H9 (cell line): ENCODE measurements around the gene PPP1R2B. TPM values are rescaled to one million over a fixed set of nuclear protein-coding genes. Genes with fewer than 3 reads are reported as not detected.

Experiments
- DNase-seq: peaks from one replicate; pipeline ENCODE4 v3.0.0-alpha.2; 2017
- H2AFZ ChIP-seq: one replicate; pipeline ENCODE4 v1.6.1; 2013; ENCODE audit warnings: mild to moderate bottlenecking, low read length, control low read depth, moderate library complexity
- H2AK5ac ChIP-seq: 2 replicates; pipeline ENCODE4 v1.6.1; 2013; ENCODE audit warnings: low read length, control low read depth, mixed read lengths; ENCODE audit not compliant: insufficient read length
- H2BK120ac ChIP-seq: one replicate; pipeline ENCODE4 v1.6.1; 2013; ENCODE audit warnings: low read depth, mild to moderate bottlenecking, low read length, control low read depth, inconsistent platforms; ENCODE audit not compliant: poor library complexity, severe bottlenecking
- H2BK12ac ChIP-seq: 2 replicates; pipeline ENCODE4 v1.6.1; 2013; ENCODE audit warnings: low read length, control low read depth, mixed read lengths, low read depth; ENCODE audit not compliant: insufficient read length
- H2BK15ac ChIP-seq: 2 replicates; pipeline ENCODE4 v1.6.1; 2013; ENCODE audit warnings: low read depth, low read length, control low read depth
- H2BK20ac ChIP-seq: one replicate; pipeline ENCODE4 v1.6.1; 2013; ENCODE audit warnings: low read depth, mild to moderate bottlenecking, low read length, control low read depth, inconsistent platforms; ENCODE audit not compliant: poor library complexity, severe bottlenecking
- H2BK5ac ChIP-seq: 2 replicates; pipeline ENCODE4 v1.6.1; 2013; ENCODE audit warnings: low read length, control low read depth, mixed read lengths; ENCODE audit not compliant: insufficient read length
- H3K14ac ChIP-seq: 2 replicates; pipeline ENCODE4 v1.6.1; 2013; ENCODE audit warnings: low read length, control low read depth; ENCODE audit not compliant: insufficient read depth
- H3K18ac ChIP-seq: 2 replicates; pipeline ENCODE4 v1.6.1; 2013; ENCODE audit warnings: low read depth, mild to moderate bottlenecking, mixed read lengths, low read length, control low read depth; ENCODE audit not compliant: insufficient read length
- H3K23ac ChIP-seq: 2 replicates; pipeline ENCODE4 v1.6.1; 2013; ENCODE audit warnings: low read length, control low read depth, mixed read lengths, low read depth; ENCODE audit not compliant: insufficient read length
- H3K23me2 ChIP-seq: 2 replicates; pipeline ENCODE4 v1.6.1; 2013; ENCODE audit warnings: low read depth, mild to moderate bottlenecking, mixed read lengths, low read length, control low read depth; ENCODE audit not compliant: insufficient read length, poor library complexity, severe bottlenecking
- H3K27ac ChIP-seq: 2 replicates; pipeline ENCODE4 v1.5.1; 2013; ENCODE audit warnings: low read length, control low read depth, mixed read lengths, low read depth; ENCODE audit not compliant: insufficient read length
- H3K27me3 ChIP-seq: 2 replicates; pipeline ENCODE4 v1.6.1; 2013; ENCODE audit warnings: low read length, control low read depth, inconsistent platforms; ENCODE audit not compliant: insufficient read depth
- H3K4ac ChIP-seq: 2 replicates; pipeline ENCODE4 v1.6.1; 2013; ENCODE audit warnings: low read depth, mild to moderate bottlenecking, control low read depth, inconsistent platforms, low read length, moderate library complexity
- H3K4me1 ChIP-seq: 2 replicates; pipeline ENCODE4 v1.6.1; 2013; ENCODE audit warnings: low read length, control low read depth, inconsistent platforms; ENCODE audit not compliant: insufficient read depth
- H3K4me2 ChIP-seq: 2 replicates; pipeline ENCODE4 v1.6.1; 2013; ENCODE audit warnings: low read length, control low read depth, mixed read lengths; ENCODE audit not compliant: insufficient read length, insufficient read depth
- H3K56ac ChIP-seq: 2 replicates; pipeline ENCODE4 v1.6.1; 2013; ENCODE audit warnings: low read depth, mild to moderate bottlenecking, mixed read lengths, low read length, control low read depth; ENCODE audit not compliant: insufficient read length
- H3K79me1 ChIP-seq: 2 replicates; pipeline ENCODE4 v1.6.1; 2013; ENCODE audit warnings: low read depth, mild to moderate bottlenecking, moderate library complexity, low read length, control low read depth, inconsistent platforms; ENCODE audit not compliant: insufficient read depth, poor library complexity, severe bottlenecking
- H3K79me2 ChIP-seq: 2 replicates; pipeline ENCODE4 v1.6.1; 2013; ENCODE audit warnings: low read length, control low read depth, inconsistent platforms; ENCODE audit not compliant: insufficient read depth
- H3K9ac ChIP-seq: 2 replicates; pipeline ENCODE4 v1.6.1; 2013; ENCODE audit warnings: low read length, control low read depth, mixed read lengths; ENCODE audit not compliant: insufficient read length; ENCODE audit errors: extremely low read depth
- H3K9me3 ChIP-seq: one replicate; pipeline ENCODE4 v1.6.1; 2013; ENCODE audit warnings: low read depth, low read length, inconsistent platforms; ENCODE audit not compliant: control insufficient read depth
- H3T11ph ChIP-seq: one replicate; pipeline ENCODE4 v1.6.1; 2013; ENCODE audit warnings: mild to moderate bottlenecking, low read length, control low read depth, inconsistent platforms
- H4K20me1 ChIP-seq: one replicate; pipeline ENCODE4 v1.6.1; 2013; ENCODE audit not compliant: control insufficient read depth, insufficient read length, insufficient read depth
- H4K5ac ChIP-seq: 2 replicates; pipeline ENCODE4 v1.6.1; 2013; ENCODE audit warnings: low read depth, mild to moderate bottlenecking, mixed read lengths, low read length, control low read depth; ENCODE audit not compliant: insufficient read length
- H4K8ac ChIP-seq: replicated peaks from 2 replicates; pipeline ENCODE4 v1.6.1; 2013; ENCODE audit warnings: low read length, control low read depth, mixed read lengths, low read depth; ENCODE audit not compliant: insufficient read length
- H4K91ac ChIP-seq: 2 replicates; pipeline ENCODE4 v1.6.1; 2013; ENCODE audit warnings: low read depth, mild to moderate bottlenecking, moderate library complexity, mixed read lengths, low read length, control low read depth; ENCODE audit not compliant: insufficient read length
- H3K27ac Mint-ChIP-seq, 3 experiments: 2 replicates in 2 of 3; 3 replicates in 1 of 3; pipeline ENCODE4 v1.8.0; 2020 to 2021; ENCODE audit warnings: mixed read lengths in 3 of 3, mild to moderate bottlenecking in 1 of 3, moderate library complexity in 1 of 3
- H3K27me3 Mint-ChIP-seq: 2 replicates; pipeline ENCODE4 v1.8.0; 2021; ENCODE audit warnings: low read depth, mild to moderate bottlenecking, moderate library complexity, mixed read lengths
- H3K36me3 Mint-ChIP-seq, 3 experiments: 2 replicates in 2 of 3; 3 replicates in 1 of 3; pipeline ENCODE4 v1.8.0; 2020 to 2021; ENCODE audit warnings: low read depth in 3 of 3, mixed read lengths in 3 of 3; ENCODE audit not compliant: insufficient read depth in 1 of 3
- H3K4me1 Mint-ChIP-seq, 2 experiments: 2 replicates each; pipeline ENCODE4 v1.8.0; 2020; ENCODE audit warnings: mixed read lengths in 2 of 2
- H3K4me3 Mint-ChIP-seq, 2 experiments: 2 replicates in 1 of 2; 3 replicates in 1 of 2; pipeline ENCODE4 v1.8.0; 2020 to 2021; ENCODE audit warnings: mild to moderate bottlenecking in 2 of 2, mixed read lengths in 2 of 2, moderate library complexity in 1 of 2
- H3K9me3 Mint-ChIP-seq, 2 experiments: 2 replicates in 1 of 2; 3 replicates in 1 of 2; pipeline ENCODE4 v1.8.0; 2020; ENCODE audit warnings: mild to moderate bottlenecking in 2 of 2, mixed read lengths in 2 of 2, moderate library complexity in 1 of 2
- CTCF ChIP-seq: fragments of 200-600 bp; sonication (generic); conservative IDR thresholded peaks from 3 replicates; pipeline ENCODE4 v1.8.0; 2021; ENCODE audit warnings: antibody characterized with exemption, mild to moderate bottlenecking
- WGBS: extraction: QIAGEN DNeasy Blood & Tissue Kit; methylation state at CpG from one replicate; pipeline ENCODE4 v1.1.7; 2013; ENCODE audit warnings: missing lambda C conversion rate, low lambda C conversion rate, mixed read lengths; ENCODE audit not compliant: insufficient read length; ENCODE audit errors: extremely low coverage; 5-methylcytosine and 5-hydroxymethylcytosine counted together
- total RNA-seq: library from RNA; stranded (reverse); gene quantifications from 2 replicates; pipeline ENCODE4 v1.2.1, GENCODE V29; 2021

PPP1R2B gene
- total RNA-seq, 1 experiment from 2014 or later: not detected

GRCh38 chr5:156824800-156825199, 25.3 kb upstream of the PPP1R2B start:
- Histone ChIP-seq H4K8ac (no peak overlapping the region), H2BK20ac (no peak overlapping the region), H4K91ac (no peak overlapping the region), H3K56ac (no peak overlapping the region), H3K27ac (no peak overlapping the region), H3K18ac (no peak overlapping the region), H2AFZ (no peak overlapping the region), H2AK5ac (no peak overlapping the region), H2BK120ac (no peak overlapping the region), H3K23me2 (no peaks in the 10 kb centered on the region), H2BK15ac (no peak overlapping the region), H3K4me1 (peaks cover 9% of the 10 kb centered on the region; the same call in 1 of the 2 replicates), H2BK12ac (peak overlapping the region; percentile 55), H3K9me3 (no peaks in the 10 kb centered on the region), H2BK5ac (no peak overlapping the region), H3K23ac (no peak overlapping the region), H3K9ac (no peak overlapping the region), H4K20me1 (no peaks in the 10 kb centered on the region), H3K4ac (no peak overlapping the region), H3K4me2 (no peak overlapping the region), H3K14ac (no peak overlapping the region), H4K5ac (no peak overlapping the region), H3K79me1 (no peaks in the 10 kb centered on the region), H3K79me2 (no peaks in the 10 kb centered on the region), H3K27me3 (no peaks in the 10 kb centered on the region), H3T11ph (no peak overlapping the region)
- H3K27ac Mint-ChIP-seq: peak overlapping the region in 1 of 3 experiments; percentile 4; a peak in 1 of 7 replicates
- TF ChIP-seq CTCF: peak; percentile 80
- no peak overlapping the region for H3K4me3 Mint-ChIP-seq
- H3K27me3 Mint-ChIP-seq: no peaks in the 10 kb centered on the region
- H3K4me1 Mint-ChIP-seq: peaks cover 14 to 29% of the 10 kb centered on the region in 2 experiments
- no CpG with 5 or more reads among the region's 2 CpGs for WGBS
- DNase-seq: peak; percentile 45
- H3K9me3 Mint-ChIP-seq: peaks cover 7 to 8% of the 10 kb centered on the region in 2 experiments; a peak in 3 of 5 replicates
- peaks cover 0 to 8% (median 3%) of the 10 kb centered on the region in 3 experiments; a peak in 2 of 7 replicates for H3K36me3 Mint-ChIP-seq
